Activated CD8-positive, alpha-beta memory T cell treated with anti-CD3 and anti-CD28 coated beads for 48 hours (primary cell): ENCODE data around the gene TEX13C.
"Not testable (repeated sequence)": the region's sequence is repeated elsewhere in the genome, so short reads cannot be mapped to it uniquely, and the experiment has no call there.

ENCODE experiments used
- DNase-seq, 3 experiments: peaks; one replicate each; pipeline ENCODE4 v3.0.0-alpha.2; 2020; ENCODE audit warnings: low read depth in 2 of 3, low spot score in 2 of 3

Gene TEX13C

GRCh38 chrX:125319646-125320521 is at the start of gene TEX13C:
TEX13C (plus strand) TSS chrX:125319871; CDS start chrX:125320120, 249 bp downstream.
- DNase-seq = no peak

GRCh38 chrX:125287282-125287681 is 32.4 kb upstream of the TEX13C start:
- DNase-seq = no peak

- no peak for DNase-seq
Observed at GRCh38 chrX:125288343-125288742, 31.3 kb upstream of the TEX13C start.

GRCh38 chrX:125289209-125289608 is 30.5 kb upstream of the TEX13C start:
- no peak for DNase-seq

GRCh38 chrX:125289920-125290319 is 29.8 kb upstream of the TEX13C start:
- DNase-seq = no peak

- no peak for DNase-seq
Observed at GRCh38 chrX:125291124-125291523, 28.5 kb upstream of the TEX13C start.

- no peak for DNase-seq
Observed at GRCh38 chrX:125293850-125294780, 25.6 kb upstream of the TEX13C start.

GRCh38 chrX:125295337-125295736 is 24.3 kb upstream of the TEX13C start:
- no peak for DNase-seq

- no peak for DNase-seq
Observed at GRCh38 chrX:125298871-125299270, 20.8 kb upstream of the TEX13C start.

- no peak for DNase-seq
Observed at GRCh38 chrX:125306335-125306866, 13.3 kb upstream of the TEX13C start.

- no peak for DNase-seq
Observed at GRCh38 chrX:125308653-125309052, 11.0 kb upstream of the TEX13C start.

GRCh38 chrX:125319166-125319565 is 505 bp upstream of the TEX13C start:
- not testable (repeated sequence) for DNase-seq

- DNase-seq = no peak
Observed at GRCh38 chrX:125322431-125322830, 2.8 kb downstream of the TEX13C start.

GRCh38 chrX:125326599-125326998 is 6.9 kb downstream of the TEX13C start:
- no peak for DNase-seq

- DNase-seq = no peak
Observed at GRCh38 chrX:125327891-125328290, 8.2 kb downstream of the TEX13C start.

- no peak for DNase-seq
Observed at GRCh38 chrX:125333583-125333982, 13.9 kb downstream of the TEX13C start.

GRCh38 chrX:125340490-125340889 is 20.8 kb downstream of the TEX13C start:
- DNase-seq = no peak

- DNase-seq = no peak
Observed at GRCh38 chrX:125374169-125374568, 54.5 kb downstream of the TEX13C start.
